ENCODE results near the gene POLE.

Gene POLE

GRCh38 chr12:132658149-132658894 lies 28.8 kb downstream of the POLE start:
- no peak for TF ChIP-seq CTCF (conservative IDR thresholded peaks at IDR 0.05)
- no peak overlapping the region for H3K27ac ChIP-seq

- no peak overlapping the region for H3K27ac ChIP-seq
- 0 out of 2 replicates have a peak, but pooled peaks have one; percentile 7 for TF ChIP-seq CTCF (conservative IDR thresholded peaks at IDR 0.05)
These were observed 30.0 kb downstream of the POLE start for GRCh38 chr12:132657004-132657727.

GRCh38 chr12:132653567-132654290 lies 33.4 kb downstream of the POLE start:
- no peak for TF ChIP-seq CTCF (conservative IDR thresholded peaks at IDR 0.05)

GRCh38 chr12:132651444-132652100 lies 35.6 kb downstream of the POLE start:
- TF ChIP-seq CTCF (conservative IDR thresholded peaks at IDR 0.05): no peak
- H3K27ac ChIP-seq: no peak overlapping the region

More at GRCh38 chr12:132653567-132654290, 33.4 kb downstream of the POLE start:
- no peak overlapping the region for H3K27ac ChIP-seq

- no peak for TF ChIP-seq CTCF (conservative IDR thresholded peaks at IDR 0.05)
- H3K27ac ChIP-seq: no peak overlapping the region
These were observed 37.8 kb downstream of the POLE start for GRCh38 chr12:132649226-132649945.

GRCh38 chr12:132648616-132649225 lies 38.4 kb downstream of the POLE start:
- no peak for TF ChIP-seq CTCF (conservative IDR thresholded peaks at IDR 0.05)
- H3K27ac ChIP-seq: no peak overlapping the region

Measured in VCaP (cell line).